Panc1 (cell line): ENCODE measurements around the gene FBXO17. TPM values are rescaled to one million over a fixed set of nuclear protein-coding genes. Genes with fewer than 3 reads are reported as not detected.
A peak's percentile ranks its signal among the peaks of the same experiment; 100 is the strongest.

Experiments
- ATAC-seq: fragments of 200-7000 bp; cut with Tn5 transposase; 2 replicates; pipeline ENCODE4 v1.9.1; 2020; ENCODE audit warnings: mild to moderate bottlenecking, moderate library complexity
- BruUV-seq: library from RNA; stranded (reverse); fragments of 400-500 nt; replicated peaks from 2 replicates; lab custom pipeline; 2021; lab: Mats Ljungman, UMichigan
- CTCF ChIA-PET: fragments of 300-600 bp; sonication (Branson Sonifier 250); formaldehyde crosslinking; loops from one replicate; lab custom pipeline; 2022; ENCODE audit warnings: antibody characterized with exemption; lab: Charles Lee
- POLR2A ChIA-PET: fragments of 300-600 bp; sonication (Branson Sonifier 250); formaldehyde crosslinking; loops from one replicate; lab custom pipeline; 2022; ENCODE audit warnings: antibody characterized with exemption; lab: Charles Lee
- DNase-seq: peaks from one replicate; pipeline ENCODE4 v3.0.0-alpha.2; 2010; ENCODE audit warnings: low read depth, low spot score
- H3K27ac ChIP-seq: 2 replicates; pipeline ENCODE4 v1.5.1; 2011; ENCODE audit warnings: mild to moderate bottlenecking, low read length, inconsistent platforms
- H3K27me3 ChIP-seq: fragments of 200-500 bp; sonication (Bioruptor generic); 2 replicates; pipeline ENCODE4 v1.6.0; 2014; ENCODE audit warnings: low read length, inconsistent platforms; ENCODE audit not compliant: control insufficient read depth, insufficient read depth
- H3K36me3 ChIP-seq: fragments of 200-500 bp; sonication (Bioruptor generic); 2 replicates; pipeline ENCODE4 v1.5.1; 2014; ENCODE audit warnings: inconsistent platforms, mild to moderate bottlenecking, low read length, moderate library complexity; ENCODE audit not compliant: control insufficient read depth, insufficient read depth
- H3K4me1 ChIP-seq: 2 replicates; pipeline ENCODE4 v1.5.1; 2011; ENCODE audit warnings: inconsistent platforms, mild to moderate bottlenecking, low read length, moderate library complexity; ENCODE audit not compliant: control insufficient read depth, insufficient read depth
- H3K4me3 ChIP-seq, 2 experiments: 2 replicates each; pipeline ENCODE4 v1.5.1; 2011 to 2012; ENCODE audit warnings: low read depth in 2 of 2, low read length in 2 of 2, mild to moderate bottlenecking in 2 of 2, inconsistent platforms in 1 of 2, moderate library complexity in 1 of 2
- H3K9me3 ChIP-seq: fragments of 200-500 bp; sonication (Bioruptor generic); 2 replicates; pipeline ENCODE4 v1.5.1; 2014; ENCODE audit warnings: low read depth, mild to moderate bottlenecking, inconsistent platforms, low read length, moderate library complexity; ENCODE audit not compliant: control insufficient read depth, insufficient read depth
- POLR2AphosphoS5 ChIP-seq: IDR thresholded peaks from 2 replicates; pipeline ENCODE4 v1.6.1; 2012; ENCODE audit warnings: mild to moderate bottlenecking, low read depth, low read length, moderate library complexity
- SIN3A ChIP-seq: IDR thresholded peaks from 2 replicates; pipeline ENCODE4 v1.6.1; 2012; ENCODE audit warnings: low read depth, mild to moderate bottlenecking, low read length, moderate library complexity, borderline replicate concordance; ENCODE audit not compliant: insufficient read depth
- TCF7L2 ChIP-seq: IDR thresholded peaks from 2 replicates; pipeline ENCODE4 v1.6.1; 2011; ENCODE audit warnings: mild to moderate bottlenecking, low read depth, low read length, inconsistent platforms
- in situ Hi-C: cut with HindIII; loops from 2 replicates; pipeline ENCODE4 v1.10.0; 2016; ENCODE audit warnings: low sequenced_read_pairs, low pct_unique_long_range_greater_than_20kb
- intact Hi-C: fragments of 100-400 bp; cut with micrococcal nuclease; formaldehyde crosslinking; loops from one replicate; pipeline ENCODE4 v1.10.0; 2022; ENCODE audit not compliant: unreplicated experiment
- total RNA-seq: library from RNA; stranded (reverse); gene quantifications from one replicate; pipeline ENCODE4 v1.2.1, GENCODE V29; 2021; ENCODE audit not compliant: unreplicated experiment
- TF ChIP-seq, protein P1 (sequence below), 2 experiments: IDR thresholded peaks; 2 replicates each; pipeline ENCODE4 v1.6.1; 2011 to 2012; ENCODE audit warnings: low read depth in 2 of 2, control low read depth in 1 of 2, low read length in 1 of 2, mild to moderate bottlenecking in 1 of 2, moderate library complexity in 1 of 2; ENCODE audit not compliant: insufficient read depth in 1 of 2
- TF ChIP-seq, protein P2 (sequence below): fragments of 450-650 bp; IDR thresholded peaks from 2 replicates; pipeline ENCODE4 v1.5.1; 2017; ENCODE audit warnings: mild to moderate bottlenecking

Gene FBXO17
- total RNA-seq, 1 experiment from 2014 or later, result 411 TPM

DNA sequence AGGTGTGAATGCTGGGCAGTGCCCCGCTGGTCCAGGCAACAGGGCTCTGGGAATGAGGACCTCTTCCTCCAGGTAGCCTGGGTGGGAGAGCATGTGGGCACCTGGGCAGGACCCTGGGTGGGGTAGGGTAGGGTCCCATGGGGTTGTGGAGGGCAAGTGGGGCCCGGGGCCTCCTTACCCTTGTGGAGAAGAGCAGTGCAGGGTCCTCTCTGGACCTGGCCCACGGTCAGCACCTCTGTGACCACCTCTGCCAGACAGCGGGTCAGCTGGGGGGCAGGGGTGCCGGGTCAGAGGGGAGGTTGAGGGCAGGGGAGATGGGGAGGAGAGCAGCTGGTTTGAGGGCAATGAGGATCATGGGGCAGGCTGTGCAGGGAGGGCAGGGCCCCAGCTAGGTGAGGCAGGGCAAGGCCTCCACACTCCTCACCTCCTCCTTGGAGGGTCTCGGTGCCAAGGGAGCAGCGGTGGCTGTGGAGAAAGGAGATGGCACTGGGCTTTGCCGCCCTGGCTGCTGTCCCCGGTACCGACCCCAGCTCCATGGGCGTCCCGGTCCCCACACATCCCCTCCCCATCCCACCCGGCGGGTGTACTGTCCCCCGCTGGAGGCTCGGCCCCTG lies 64.0 kb downstream of the FBXO17 start:
- in situ Hi-C loops (no loop called here), intact Hi-C loops (no loop called here)
- Histone ChIP-seq H3K27me3 (no peaks in the 10 kb centered on the region), H3K27ac (no peak overlapping the region), H3K36me3 (no peaks in the 10 kb centered on the region), H3K9me3 (no peaks in the 10 kb centered on the region), H3K4me3 (no peak overlapping the region), H3K4me1 (no peaks in the 10 kb centered on the region)
- BruUV-seq, result no TSS peak
- no peak; the same call in 1 of the 2 replicates for ATAC-seq
- CTCF ChIA-PET, result interaction anchor here (0.6 kb wide), 1 partner anchor 419 kb away, joined by 3 read pairs; no protein-coding TSS in a partner anchor
- POLR2A ChIA-PET, result no interaction called here
- TF ChIP-seq, protein P1, sequence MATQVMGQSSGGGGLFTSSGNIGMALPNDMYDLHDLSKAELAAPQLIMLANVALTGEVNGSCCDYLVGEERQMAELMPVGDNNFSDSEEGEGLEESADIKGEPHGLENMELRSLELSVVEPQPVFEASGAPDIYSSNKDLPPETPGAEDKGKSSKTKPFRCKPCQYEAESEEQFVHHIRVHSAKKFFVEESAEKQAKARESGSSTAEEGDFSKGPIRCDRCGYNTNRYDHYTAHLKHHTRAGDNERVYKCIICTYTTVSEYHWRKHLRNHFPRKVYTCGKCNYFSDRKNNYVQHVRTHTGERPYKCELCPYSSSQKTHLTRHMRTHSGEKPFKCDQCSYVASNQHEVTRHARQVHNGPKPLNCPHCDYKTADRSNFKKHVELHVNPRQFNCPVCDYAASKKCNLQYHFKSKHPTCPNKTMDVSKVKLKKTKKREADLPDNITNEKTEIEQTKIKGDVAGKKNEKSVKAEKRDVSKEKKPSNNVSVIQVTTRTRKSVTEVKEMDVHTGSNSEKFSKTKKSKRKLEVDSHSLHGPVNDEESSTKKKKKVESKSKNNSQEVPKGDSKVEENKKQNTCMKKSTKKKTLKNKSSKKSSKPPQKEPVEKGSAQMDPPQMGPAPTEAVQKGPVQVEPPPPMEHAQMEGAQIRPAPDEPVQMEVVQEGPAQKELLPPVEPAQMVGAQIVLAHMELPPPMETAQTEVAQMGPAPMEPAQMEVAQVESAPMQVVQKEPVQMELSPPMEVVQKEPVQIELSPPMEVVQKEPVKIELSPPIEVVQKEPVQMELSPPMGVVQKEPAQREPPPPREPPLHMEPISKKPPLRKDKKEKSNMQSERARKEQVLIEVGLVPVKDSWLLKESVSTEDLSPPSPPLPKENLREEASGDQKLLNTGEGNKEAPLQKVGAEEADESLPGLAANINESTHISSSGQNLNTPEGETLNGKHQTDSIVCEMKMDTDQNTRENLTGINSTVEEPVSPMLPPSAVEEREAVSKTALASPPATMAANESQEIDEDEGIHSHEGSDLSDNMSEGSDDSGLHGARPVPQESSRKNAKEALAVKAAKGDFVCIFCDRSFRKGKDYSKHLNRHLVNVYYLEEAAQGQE (IDR thresholded peaks at IDR 0.05; ENCODE audit: insufficient read depth in 1 of 2, low read depth in 2 of 2, low read length in 1 of 2), result peak in 1 of 2 experiments; percentile 78; a peak in 2 of 4 replicates
- TF ChIP-seq, protein P2, sequence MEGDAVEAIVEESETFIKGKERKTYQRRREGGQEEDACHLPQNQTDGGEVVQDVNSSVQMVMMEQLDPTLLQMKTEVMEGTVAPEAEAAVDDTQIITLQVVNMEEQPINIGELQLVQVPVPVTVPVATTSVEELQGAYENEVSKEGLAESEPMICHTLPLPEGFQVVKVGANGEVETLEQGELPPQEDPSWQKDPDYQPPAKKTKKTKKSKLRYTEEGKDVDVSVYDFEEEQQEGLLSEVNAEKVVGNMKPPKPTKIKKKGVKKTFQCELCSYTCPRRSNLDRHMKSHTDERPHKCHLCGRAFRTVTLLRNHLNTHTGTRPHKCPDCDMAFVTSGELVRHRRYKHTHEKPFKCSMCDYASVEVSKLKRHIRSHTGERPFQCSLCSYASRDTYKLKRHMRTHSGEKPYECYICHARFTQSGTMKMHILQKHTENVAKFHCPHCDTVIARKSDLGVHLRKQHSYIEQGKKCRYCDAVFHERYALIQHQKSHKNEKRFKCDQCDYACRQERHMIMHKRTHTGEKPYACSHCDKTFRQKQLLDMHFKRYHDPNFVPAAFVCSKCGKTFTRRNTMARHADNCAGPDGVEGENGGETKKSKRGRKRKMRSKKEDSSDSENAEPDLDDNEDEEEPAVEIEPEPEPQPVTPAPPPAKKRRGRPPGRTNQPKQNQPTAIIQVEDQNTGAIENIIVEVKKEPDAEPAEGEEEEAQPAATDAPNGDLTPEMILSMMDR, result no peak
- DNase-seq, result no peak

DNA sequence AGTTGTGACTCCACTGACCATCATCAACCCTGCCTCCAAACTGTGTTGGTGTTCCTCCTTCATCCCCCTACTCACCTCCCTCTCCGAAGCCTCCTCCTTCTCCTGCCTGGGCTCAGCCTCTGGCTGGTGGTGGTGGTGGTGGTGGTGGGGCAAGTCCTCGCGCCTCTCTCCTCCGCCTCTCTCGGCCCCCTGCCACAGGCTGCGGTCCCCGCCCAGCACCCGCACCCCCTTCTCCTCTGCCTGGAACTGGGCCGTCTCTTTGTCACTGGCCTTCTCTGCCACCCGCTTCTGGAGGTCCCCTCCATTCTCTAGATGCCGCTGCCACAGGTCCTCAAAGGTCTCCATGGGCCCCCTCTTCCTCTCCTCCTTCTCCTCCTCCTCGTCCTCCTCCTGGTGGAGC lies 65.1 kb downstream of the FBXO17 start:
- no peak overlapping the region for H3K27ac ChIP-seq
- TF ChIP-seq, protein P2, result no peak
- POLR2A ChIA-PET, result no interaction called here
- DNase-seq (no peak), ATAC-seq (no peak)
- no peaks in the 10 kb centered on the region for H3K9me3 ChIP-seq
- CTCF ChIA-PET, result no interaction called here
- H3K27me3 ChIP-seq, result no peaks in the 10 kb centered on the region
- H3K4me3 ChIP-seq, result no peak overlapping the region
- H3K36me3 ChIP-seq, result no peaks in the 10 kb centered on the region; the same call in 1 of the 2 replicates
- in situ Hi-C loops, result no loop called here
- H3K4me1 ChIP-seq, result no peaks in the 10 kb centered on the region
- BruUV-seq, result no TSS peak
- intact Hi-C loops, result no loop called here

DNA sequence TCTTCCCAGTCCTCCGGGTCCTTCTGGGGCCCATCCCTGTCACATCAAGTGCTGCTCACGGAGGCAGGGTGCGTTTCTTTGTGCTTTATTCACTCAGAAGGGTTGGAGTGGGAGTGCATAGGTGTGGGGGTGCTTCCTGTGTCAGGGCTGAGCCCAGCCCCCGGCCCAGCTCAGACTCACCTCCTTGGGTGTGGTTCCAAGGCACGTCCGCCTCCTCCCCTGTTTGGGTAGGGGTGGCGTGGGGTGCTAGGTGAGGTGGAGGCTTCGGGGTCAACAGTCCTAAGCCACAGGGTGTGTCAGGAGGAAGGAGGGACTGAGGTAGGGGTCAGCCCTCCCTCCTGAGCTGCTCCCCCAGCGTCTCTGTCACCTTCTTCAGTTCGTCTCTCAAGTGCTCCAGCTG lies 66.6 kb downstream of the FBXO17 start:
- Histone ChIP-seq H3K4me1 (peaks cover 9% of the 10 kb centered on the region; the same call in 1 of the 2 replicates), H3K36me3 (no peaks in the 10 kb centered on the region; the same call in 1 of the 2 replicates), H3K9me3 (no peaks in the 10 kb centered on the region), H3K27ac (no peak overlapping the region), H3K27me3 (no peaks in the 10 kb centered on the region), H3K4me3 (no peak overlapping the region)
- intact Hi-C loops, result no loop called here
- in situ Hi-C loops, result no loop called here
- TF ChIP-seq, protein P1 (IDR thresholded peaks at IDR 0.05; ENCODE audit: insufficient read depth in 1 of 2, low read depth in 2 of 2, low read length in 1 of 2), result no peak
- TF ChIP-seq TCF7L2 (no peak), SIN3A (no peak), POLR2AphosphoS5 (no peak; the same call in 1 of the 2 replicates)
- TF ChIP-seq, protein P2, result no peak
- DNase-seq, result no peak
- CTCF ChIA-PET, result interaction anchor here (0.6 kb wide), 2 partner anchors 250 to 274 kb away, joined by 3 to 4 read pairs; no protein-coding TSS in a partner anchor
- POLR2A ChIA-PET, result interaction anchor here (0.5 to 1.4 kb wide), 4 partner anchors 9 to 167 kb away, joined by 3 to 5 read pairs (median 4); partner anchors contain the start of gene NFKBIB
- BruUV-seq, result no TSS peak
- no peak for ATAC-seq
